Loucy (cell line): ENCODE data around the gene FLRT2.

Source experiments
- H2AFZ ChIP-seq: fragments of 200-600 bp; sonication (generic); 2 replicates; pipeline ENCODE4 v1.6.0; 2016; ENCODE audit warnings: antibody characterized with exemption, mild to moderate bottlenecking, low read length, moderate library complexity
- H3F3A ChIP-seq: fragments of 200-600 bp; 2 replicates; pipeline ENCODE4 v1.6.0; 2016; ENCODE audit warnings: antibody characterized with exemption, low read depth, mild to moderate bottlenecking
- H3K27me3 ChIP-seq: fragments of 200-600 bp; sonication (generic); 2 replicates; pipeline ENCODE4 v1.6.1; 2014; ENCODE audit warnings: low read length, mild to moderate bottlenecking; ENCODE audit not compliant: insufficient read depth, poor library complexity, severe bottlenecking
- H3K36me3 ChIP-seq: fragments of 200-600 bp; sonication (generic); 2 replicates; pipeline ENCODE4 v1.6.1; 2016; ENCODE audit warnings: low read length; ENCODE audit not compliant: insufficient read depth
- H3K4me1 ChIP-seq: fragments of 200-600 bp; sonication (generic); 2 replicates; pipeline ENCODE4 v1.5.1; 2014; ENCODE audit warnings: low read length, mild to moderate bottlenecking; ENCODE audit not compliant: insufficient read depth, poor library complexity, severe bottlenecking
- H3K4me2 ChIP-seq: fragments of 200-600 bp; sonication (generic); 2 replicates; pipeline ENCODE4 v1.6.0; 2014; ENCODE audit warnings: antibody characterized with exemption, low read length, low read depth, mild to moderate bottlenecking; ENCODE audit not compliant: poor library complexity, severe bottlenecking
- H3K4me3 ChIP-seq: fragments of 200-600 bp; sonication (generic); 2 replicates; pipeline ENCODE4 v1.5.1; 2014; ENCODE audit warnings: low read length, mild to moderate bottlenecking, mixed read lengths; ENCODE audit not compliant: poor library complexity, severe bottlenecking
- H3K79me2 ChIP-seq: fragments of 200-600 bp; sonication (generic); 2 replicates; pipeline ENCODE4 v1.6.1; 2014; ENCODE audit warnings: low read length; ENCODE audit not compliant: insufficient read depth
- H3K9ac ChIP-seq: fragments of 200-600 bp; sonication (generic); 2 replicates; pipeline ENCODE4 v1.6.0; 2014; ENCODE audit warnings: mild to moderate bottlenecking, low read depth, low read length, moderate library complexity; ENCODE audit not compliant: poor library complexity, severe bottlenecking
- H3K9me2 ChIP-seq: fragments of 200-600 bp; sonication (generic); replicated peaks from 2 replicates; pipeline ENCODE4 v1.6.1; 2016; ENCODE audit warnings: low read depth, low read length, mixed read lengths
- H3K9me3 ChIP-seq: fragments of 200-600 bp; sonication (generic); 2 replicates; pipeline ENCODE4 v1.6.1; 2014; ENCODE audit warnings: mild to moderate bottlenecking, antibody characterized with exemption, low read length, low read depth; ENCODE audit not compliant: insufficient read depth
- H4K20me1 ChIP-seq: fragments of 200-600 bp; sonication (generic); 2 replicates; pipeline ENCODE4 v1.6.0; 2014; ENCODE audit warnings: antibody characterized with exemption, low read length, mild to moderate bottlenecking; ENCODE audit not compliant: insufficient read depth, poor library complexity, severe bottlenecking
- EZH2phosphoT487 ChIP-seq: fragments of 200-600 bp; IDR thresholded peaks from 2 replicates; pipeline ENCODE4 v1.6.1; 2018; ENCODE audit warnings: antibody characterized with exemption, mild to moderate bottlenecking, moderate library complexity, borderline replicate concordance
- TF ChIP-seq, protein P1 (sequence below): fragments of 200-600 bp; sonication (generic); conservative IDR thresholded peaks from 2 replicates; pipeline ENCODE4 v1.5.1; 2014; ENCODE audit warnings: mild to moderate bottlenecking, antibody characterized with exemption, low read length

The FLRT2 gene

GRCh38 chr14:85538636-85539035, 8.7 kb downstream of the FLRT2 start:
- H4K20me1 ChIP-seq: no peaks in the 10 kb centered on the region
- no peaks in the 10 kb centered on the region for H3K79me2 ChIP-seq
- H3K36me3 ChIP-seq: no peaks in the 10 kb centered on the region
- H3K4me1 ChIP-seq: no peaks in the 10 kb centered on the region
- H3F3A ChIP-seq: no peaks in the 10 kb centered on the region
- H2AFZ ChIP-seq: no peak overlapping the region
- H3K27me3 ChIP-seq: no peaks in the 10 kb centered on the region
- H3K9me2 ChIP-seq: no peaks in the 10 kb centered on the region
- H3K9ac ChIP-seq: no peak overlapping the region
- H3K4me3 ChIP-seq: no peak overlapping the region
- TF ChIP-seq, protein P1, sequence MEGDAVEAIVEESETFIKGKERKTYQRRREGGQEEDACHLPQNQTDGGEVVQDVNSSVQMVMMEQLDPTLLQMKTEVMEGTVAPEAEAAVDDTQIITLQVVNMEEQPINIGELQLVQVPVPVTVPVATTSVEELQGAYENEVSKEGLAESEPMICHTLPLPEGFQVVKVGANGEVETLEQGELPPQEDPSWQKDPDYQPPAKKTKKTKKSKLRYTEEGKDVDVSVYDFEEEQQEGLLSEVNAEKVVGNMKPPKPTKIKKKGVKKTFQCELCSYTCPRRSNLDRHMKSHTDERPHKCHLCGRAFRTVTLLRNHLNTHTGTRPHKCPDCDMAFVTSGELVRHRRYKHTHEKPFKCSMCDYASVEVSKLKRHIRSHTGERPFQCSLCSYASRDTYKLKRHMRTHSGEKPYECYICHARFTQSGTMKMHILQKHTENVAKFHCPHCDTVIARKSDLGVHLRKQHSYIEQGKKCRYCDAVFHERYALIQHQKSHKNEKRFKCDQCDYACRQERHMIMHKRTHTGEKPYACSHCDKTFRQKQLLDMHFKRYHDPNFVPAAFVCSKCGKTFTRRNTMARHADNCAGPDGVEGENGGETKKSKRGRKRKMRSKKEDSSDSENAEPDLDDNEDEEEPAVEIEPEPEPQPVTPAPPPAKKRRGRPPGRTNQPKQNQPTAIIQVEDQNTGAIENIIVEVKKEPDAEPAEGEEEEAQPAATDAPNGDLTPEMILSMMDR: no peak
- no peak for TF ChIP-seq EZH2phosphoT487
- H3K4me2 ChIP-seq: no peak overlapping the region
- H3K9me3 ChIP-seq: no peaks in the 10 kb centered on the region

- H3K79me2 ChIP-seq: no peaks in the 10 kb centered on the region
These were observed 9.6 kb downstream of the FLRT2 start for GRCh38 chr14:85539510-85539909.

DNA sequence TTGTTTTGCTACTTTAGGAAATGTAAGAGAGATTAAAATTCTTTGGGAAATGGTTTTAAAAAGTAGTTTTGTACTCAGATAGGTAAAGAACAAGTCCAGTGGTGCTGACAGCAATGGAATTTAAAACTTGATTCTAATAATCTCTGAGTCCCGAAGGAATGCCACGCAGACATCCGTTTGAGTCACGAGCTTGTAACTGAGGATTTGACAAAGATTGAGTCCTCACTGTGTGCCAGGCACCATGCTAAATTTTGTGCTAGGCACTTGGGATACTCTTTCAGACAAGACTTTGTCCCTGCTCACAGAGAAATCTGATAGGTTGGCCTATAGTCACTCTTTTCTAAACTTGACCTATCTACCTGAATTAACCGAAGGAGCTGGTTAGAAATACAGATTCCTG, 12.7 kb downstream of the FLRT2 start:
- H2AFZ ChIP-seq: no peak overlapping the region

More at GRCh38 chr14:85539510-85539909, 9.6 kb downstream of the FLRT2 start:
- no peaks in the 10 kb centered on the region for H3K9me2 ChIP-seq
- H2AFZ ChIP-seq: no peak overlapping the region
- H4K20me1 ChIP-seq: no peaks in the 10 kb centered on the region
- H3K27me3 ChIP-seq: no peaks in the 10 kb centered on the region
- H3F3A ChIP-seq: no peaks in the 10 kb centered on the region
- no peaks in the 10 kb centered on the region for H3K9me3 ChIP-seq
- no peak overlapping the region for H3K9ac ChIP-seq
- H3K4me2 ChIP-seq: no peak overlapping the region
- H3K36me3 ChIP-seq: no peaks in the 10 kb centered on the region
- no peaks in the 10 kb centered on the region for H3K4me1 ChIP-seq
- no peak for TF ChIP-seq EZH2phosphoT487
- TF ChIP-seq, protein P1: no peak
- H3K4me3 ChIP-seq: no peak overlapping the region

More for the DNA sequence above, 12.7 kb downstream of the FLRT2 start:
- H3K79me2 ChIP-seq: no peaks in the 10 kb centered on the region
- no peak overlapping the region for H3K9ac ChIP-seq
- H3K36me3 ChIP-seq: no peaks in the 10 kb centered on the region
- H3K27me3 ChIP-seq: no peaks in the 10 kb centered on the region
- H3K9me3 ChIP-seq: no peaks in the 10 kb centered on the region
- no peaks in the 10 kb centered on the region for H4K20me1 ChIP-seq
- H3K9me2 ChIP-seq: no peaks in the 10 kb centered on the region
- TF ChIP-seq, protein P1: no peak
- no peak for TF ChIP-seq EZH2phosphoT487
- H3K4me3 ChIP-seq: no peak overlapping the region
- no peak overlapping the region for H3K4me2 ChIP-seq
- H3F3A ChIP-seq: no peaks in the 10 kb centered on the region
- no peaks in the 10 kb centered on the region for H3K4me1 ChIP-seq
